Posterior cingulate gyrus (tissue), 11 donors: ENCODE measurements around the gene PRAC2.

Experiments
- DNase-seq, 10 donors: peaks; one replicate each; pipeline versions ENCODE4 v3.0.0 to v3.0.0-alpha.2; 2020 to 2021; ENCODE audit warnings: mixed read lengths in 3 of 10
- intact Hi-C: fragments of 100-400 bp; cut with DNase I; formaldehyde crosslinking; loops from one replicate; pipeline ENCODE4 v1.15.1; 2023

PRAC2 gene

DNA sequence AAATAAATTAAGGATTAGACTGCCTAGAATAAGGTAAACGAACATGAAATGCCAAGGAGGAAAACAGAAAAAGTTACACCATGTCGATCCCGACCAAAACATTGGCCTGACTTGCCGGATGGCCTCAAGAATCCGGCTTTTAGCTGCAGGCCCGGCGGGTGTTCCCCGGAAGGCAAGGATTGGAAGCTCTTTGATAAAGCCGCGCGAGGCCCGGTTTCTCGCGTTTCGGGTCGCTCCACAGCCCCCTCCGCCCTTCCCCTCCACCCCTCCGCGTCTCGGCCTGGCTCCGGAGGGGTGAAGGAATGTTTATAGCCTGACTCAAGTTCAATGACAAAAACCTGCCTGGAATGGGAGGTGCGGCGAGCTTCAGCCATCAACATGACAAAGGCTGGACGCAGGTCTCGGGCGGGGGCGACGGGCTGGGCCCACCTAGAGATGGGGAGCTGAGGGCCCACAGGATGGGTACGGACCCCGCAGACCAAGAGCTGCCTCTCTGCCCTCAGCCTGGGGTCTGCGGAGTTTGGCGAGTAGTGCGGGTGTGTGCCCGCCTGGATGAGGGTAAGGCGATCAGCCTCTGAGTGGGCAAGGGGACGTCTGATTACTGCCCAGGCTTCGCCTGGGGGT is 3.2 kb upstream of the PRAC2 start:
- peak in 2 of 10 donors; percentile 51 to 52 for DNase-seq

DNA sequence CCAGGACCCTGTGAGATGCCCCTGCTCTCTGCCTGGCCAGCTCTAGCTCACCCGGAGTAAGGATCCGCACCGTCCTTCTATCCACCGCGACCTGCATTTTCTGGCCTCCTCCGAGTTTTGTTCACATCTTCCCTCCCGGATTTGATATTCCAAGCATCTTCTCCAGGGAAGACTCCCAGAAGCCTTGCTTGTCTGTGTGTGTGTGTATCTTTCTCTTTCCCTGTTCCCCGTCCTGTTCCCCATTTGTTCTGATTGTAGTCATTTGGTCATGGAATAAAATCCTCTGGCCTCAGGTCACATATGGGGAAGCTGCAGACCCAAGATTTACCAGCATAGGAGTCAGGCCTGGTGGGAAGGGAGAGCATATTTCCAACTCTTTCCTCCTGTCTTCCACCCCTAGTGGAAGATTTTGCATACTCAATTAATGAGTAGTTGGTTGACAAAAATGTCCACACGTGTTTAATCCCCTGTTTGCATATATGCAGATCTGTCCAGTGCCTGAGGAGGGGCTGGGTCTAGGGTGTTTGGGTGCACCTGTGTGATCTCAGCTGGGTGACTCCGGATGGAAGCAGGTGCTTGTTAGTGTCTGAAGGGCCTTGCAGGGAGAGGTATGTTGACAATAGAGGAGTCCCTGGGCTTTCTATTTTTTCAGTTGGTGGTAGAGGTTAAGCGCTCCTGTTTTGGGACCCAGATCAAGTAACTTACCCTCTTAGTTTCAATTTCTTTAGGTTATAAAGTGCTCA is 2.5 kb upstream of the PRAC2 start:
- DNase-seq: peak in 1 of 10 donors; percentile 7
- intact Hi-C loops: loop anchor here (10.0 kb wide), 2 partner anchors 74 to 274 kb away; partner anchors contain the start of gene IGF2BP1

More for the DNA sequence above, 3.2 kb upstream of the PRAC2 start:
- intact Hi-C loops: loop anchor here (10.0 kb wide), 2 partner anchors 75 to 275 kb away; partner anchors contain the start of gene IGF2BP1

DNA sequence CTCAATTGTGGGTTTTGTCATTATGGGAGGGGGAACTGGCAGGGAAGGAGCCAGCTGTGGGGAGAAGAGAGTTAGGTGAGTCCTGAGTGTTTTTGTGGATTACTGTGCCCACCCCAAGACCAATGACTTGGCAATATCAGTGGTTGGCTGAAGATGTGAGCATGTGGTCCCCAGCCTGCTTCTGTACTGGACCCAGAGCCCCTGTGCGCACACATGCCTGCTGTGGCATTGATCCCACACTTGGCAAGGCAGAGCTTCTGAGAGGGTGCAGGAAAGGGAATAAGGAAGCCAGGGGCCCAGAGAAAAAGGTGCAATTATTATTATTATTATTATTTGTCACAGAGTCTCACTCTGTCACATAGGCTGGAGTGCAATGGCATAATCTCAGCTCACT is 2.0 kb upstream of the PRAC2 start:
- intact Hi-C loops: loop anchor here (10.0 kb wide), 2 partner anchors 74 to 274 kb away; partner anchors contain the start of gene IGF2BP1
- peak in 1 of 10 donors; percentile 51 for DNase-seq

- peak in 1 of 10 donors; percentile 61 for DNase-seq
- intact Hi-C loops: loop anchor here (10.0 kb wide), 2 partner anchors 72 to 272 kb away; partner anchors contain the start of gene IGF2BP1
Measured at GRCh38 chr17:48722201-48722907, 631 bp upstream of the PRAC2 start, which contains the start of gene PRAC1. TSS of gene PRAC1 (minus strand) at chr17:48722518. CDS start at chr17:48722392, 126 bp downstream.

- intact Hi-C loops: loop anchor here (10.0 kb wide), 2 partner anchors 71 to 271 kb away; partner anchors contain the start of gene IGF2BP1
- no peak for DNase-seq
Measured at GRCh38 chr17:48723423-48724250, 652 bp downstream of the PRAC2 start.

DNA sequence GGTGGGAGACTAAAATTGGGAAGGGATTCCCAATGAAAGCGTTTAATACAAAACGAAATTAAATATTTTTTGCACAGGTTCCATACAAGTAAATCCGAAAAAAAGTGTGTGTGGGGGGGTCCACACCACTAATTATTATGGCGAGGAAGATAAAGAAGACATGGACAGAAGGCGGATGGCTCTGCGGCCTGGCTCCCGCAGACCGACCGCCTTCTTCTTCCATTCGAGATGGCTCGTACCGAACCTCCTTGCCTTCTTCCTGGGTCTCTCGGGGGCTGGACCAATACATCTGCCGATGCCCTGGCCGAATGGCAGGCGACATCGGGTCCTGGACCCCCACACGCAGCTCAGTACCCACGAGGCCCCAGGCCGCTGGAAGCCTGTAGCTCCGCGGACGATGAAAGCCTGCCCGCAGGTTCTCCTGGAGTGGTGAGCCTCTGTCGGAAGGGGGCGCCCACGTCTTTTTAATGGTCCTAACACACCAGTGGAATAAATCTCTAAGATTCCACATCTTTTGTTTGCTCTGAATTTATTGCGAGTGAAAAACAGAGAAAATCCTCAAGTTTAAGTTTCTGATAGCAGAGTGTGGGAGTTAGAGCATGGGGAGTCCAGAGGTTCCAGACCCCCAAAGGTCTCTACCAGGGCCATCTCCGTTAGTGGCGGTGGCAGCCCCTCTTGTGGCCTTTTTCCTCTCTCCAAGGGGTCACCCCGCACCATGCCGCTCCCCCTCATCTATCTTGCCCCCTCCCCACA is 1.4 kb downstream of the PRAC2 start:
- intact Hi-C loops: loop anchor here (10.0 kb wide), 2 partner anchors 70 to 270 kb away; partner anchors contain the start of gene IGF2BP1
- peak; percentile 43 to 95 (median 74) for DNase-seq

DNA sequence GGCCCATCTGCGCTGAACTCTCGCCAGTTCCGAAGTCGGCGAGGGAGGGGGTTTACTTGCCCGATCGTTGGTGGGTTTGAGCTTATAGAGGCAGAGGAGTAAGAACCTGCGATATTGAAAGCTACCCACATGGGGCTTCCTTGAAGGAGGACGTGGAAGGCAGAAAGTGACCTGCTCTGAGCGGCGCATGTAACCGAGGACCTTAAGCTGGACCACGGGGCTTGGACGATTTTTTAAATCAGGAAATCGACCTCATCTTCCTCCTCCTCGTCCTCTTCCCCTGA is 2.0 kb downstream of the PRAC2 start:
- intact Hi-C loops: loop anchor here (10.0 kb wide), 2 partner anchors 70 to 270 kb away; partner anchors contain the start of gene IGF2BP1

GRCh38 chr17:48725288-48726064 is 2.5 kb downstream of the PRAC2 start:
- intact Hi-C loops: loop anchor here (10.0 kb wide), 2 partner anchors 69 to 269 kb away; partner anchors contain the start of gene IGF2BP1
- no peak for DNase-seq

More for the DNA sequence above, 2.0 kb downstream of the PRAC2 start:
- no peak for DNase-seq

DNA sequence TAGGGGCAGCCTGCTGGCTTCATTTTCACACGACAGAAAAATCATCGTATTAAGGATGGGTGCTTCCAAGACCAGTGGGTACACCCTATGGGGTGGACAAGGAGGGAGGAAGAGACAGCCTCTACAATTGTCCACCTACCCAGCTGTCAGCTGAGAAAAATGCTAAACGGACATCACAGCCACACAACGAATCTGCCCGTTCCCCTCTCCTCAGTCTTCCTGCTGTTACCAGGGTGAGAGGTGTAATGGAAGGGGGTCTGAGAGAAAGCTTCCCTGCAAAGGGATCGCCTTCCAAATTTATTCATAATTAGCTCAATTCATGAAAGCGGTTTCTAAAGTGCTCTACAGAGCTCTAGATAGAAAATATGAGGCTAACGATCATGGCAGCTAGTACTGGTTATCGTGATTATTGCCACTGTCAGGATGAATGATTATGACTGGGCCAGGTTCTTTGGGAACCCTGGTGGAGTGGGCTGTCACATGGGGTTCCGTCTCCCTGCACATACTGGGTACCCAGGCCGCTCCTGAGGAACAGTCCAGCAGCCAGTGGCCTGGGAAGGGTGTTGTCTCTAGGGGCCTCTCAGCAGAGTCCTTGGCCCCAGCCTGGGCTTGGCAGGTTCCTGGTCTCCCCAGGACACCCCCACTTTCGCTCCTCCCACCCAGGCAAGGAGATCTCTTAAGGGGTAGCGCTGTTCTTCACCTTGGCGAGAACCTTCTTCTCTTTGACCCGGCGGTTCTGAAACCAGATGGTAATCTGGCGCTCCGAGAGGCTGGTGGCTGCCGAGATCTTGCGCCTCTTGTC is 3.3 kb downstream of the PRAC2 start:
- DNase-seq: no peak
- intact Hi-C loops: loop anchor here (10.0 kb wide), 2 partner anchors 68 to 268 kb away; partner anchors contain the start of gene IGF2BP1

GRCh38 chr17:48726916-48727286 is 3.9 kb downstream of the PRAC2 start:
- no peak for DNase-seq
- intact Hi-C loops: loop anchor here (10.0 kb wide), 2 partner anchors 68 to 268 kb away; partner anchors contain the start of gene IGF2BP1

DNA sequence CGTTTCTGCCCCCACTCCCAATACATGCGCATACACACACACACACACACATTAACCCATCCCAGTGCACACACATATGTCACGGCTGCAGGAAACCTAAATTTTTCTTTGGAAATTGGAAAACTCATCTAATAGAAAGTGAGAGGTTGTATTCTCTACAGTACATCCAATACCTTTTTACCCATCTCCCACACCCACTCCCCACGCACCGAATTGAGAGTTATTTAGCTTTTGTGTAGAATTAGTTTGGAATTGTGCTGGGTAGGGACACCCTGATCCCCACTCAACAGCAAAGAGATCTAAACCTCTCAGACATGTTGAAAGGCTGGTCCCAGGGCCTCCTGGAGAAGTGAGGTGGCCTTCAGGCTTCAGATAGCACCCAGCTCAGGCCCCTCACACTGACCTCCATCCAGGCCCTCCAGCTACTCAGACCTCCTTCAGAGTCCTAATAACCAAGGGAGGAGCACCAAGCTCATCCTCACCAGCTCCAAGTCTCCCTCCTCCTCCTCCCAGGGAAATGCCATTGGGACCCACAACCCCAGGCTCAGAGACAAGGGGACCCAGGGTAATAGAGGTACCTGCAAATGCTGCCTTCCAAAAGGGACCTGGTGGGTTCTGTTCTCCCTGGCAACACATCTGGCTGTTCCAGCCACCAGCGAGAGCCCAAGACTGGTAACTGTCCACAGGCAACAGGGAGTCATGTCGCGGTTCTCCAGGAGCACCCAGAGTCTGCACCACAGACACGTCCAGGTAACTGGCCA is 4.6 kb downstream of the PRAC2 start:
- DNase-seq: no peak
- intact Hi-C loops: loop anchor here (10.0 kb wide), 2 partner anchors 67 to 267 kb away; partner anchors contain the start of gene IGF2BP1

GRCh38 chr17:48728232-48729231 is 5.5 kb downstream of the PRAC2 start, which contains the start of gene HOXB13:
TSS of gene HOXB13 (minus strand) at chr17:48728750. CDS start at chr17:48728593, 157 bp downstream.
- intact Hi-C loops: loop anchor here (10.0 kb wide), 2 partner anchors 66 to 266 kb away; partner anchors contain the start of gene IGF2BP1
- no peak for DNase-seq

DNA sequence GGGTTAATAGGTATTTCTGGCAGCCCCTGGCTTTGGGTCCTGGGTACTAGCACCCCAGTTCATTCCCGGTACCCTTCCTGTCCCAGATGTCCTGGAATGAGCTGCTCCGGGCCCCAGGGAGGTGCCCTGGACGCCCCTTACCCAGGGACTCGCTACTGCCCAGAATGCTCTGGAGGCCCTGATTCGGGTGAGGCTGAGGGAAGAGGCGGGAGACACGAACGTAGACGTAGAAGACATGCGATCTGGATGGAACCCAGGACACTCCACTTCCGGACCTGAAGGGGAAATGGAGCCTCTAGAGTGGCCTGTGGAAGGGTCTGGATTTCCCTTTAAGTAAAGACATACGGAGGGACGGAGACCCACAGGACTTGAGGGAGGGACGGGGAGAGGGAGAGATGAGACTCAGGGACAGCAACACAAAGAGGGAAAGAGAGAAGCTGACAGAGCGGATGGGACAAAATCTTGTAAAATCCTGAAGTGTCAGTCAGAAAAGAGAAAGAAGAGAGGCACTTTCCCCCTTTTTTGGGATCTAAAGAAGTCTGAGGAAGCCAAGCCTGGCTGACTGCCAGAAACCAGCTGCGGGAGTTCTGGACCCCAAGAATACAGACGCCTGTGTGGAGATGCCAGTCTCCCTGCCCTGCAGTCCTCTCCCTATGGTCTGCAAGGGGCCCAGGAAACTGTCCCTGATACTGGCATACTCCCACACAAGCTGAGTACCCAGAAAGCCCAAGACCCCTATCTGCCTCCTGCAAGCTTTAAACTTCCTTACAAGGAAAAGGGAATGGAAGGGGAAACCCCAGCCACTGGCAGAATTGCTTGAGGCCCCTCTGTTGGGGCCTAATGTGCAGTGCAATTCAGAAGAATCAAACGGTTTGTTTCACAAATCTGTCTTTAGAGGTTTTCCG is 6.6 kb downstream of the PRAC2 start:
- DNase-seq: no peak
- intact Hi-C loops: loop anchor here (10.0 kb wide), 2 partner anchors 65 to 265 kb away; partner anchors contain the start of gene IGF2BP1

DNA sequence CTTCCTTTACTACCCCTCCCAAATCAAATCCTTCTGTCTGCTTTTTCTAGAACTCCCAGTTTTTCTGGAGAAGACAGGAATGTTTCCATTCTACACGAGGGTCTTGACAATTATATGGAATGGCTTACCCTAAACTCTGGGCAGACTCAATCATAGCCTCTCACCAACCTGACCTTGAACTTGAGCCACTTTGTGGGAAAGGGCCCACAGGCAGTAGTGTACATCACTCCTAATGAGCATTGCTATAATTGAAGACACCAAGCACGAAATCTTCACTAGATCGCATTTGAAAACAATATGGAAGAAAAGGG is 7.2 kb downstream of the PRAC2 start:
- no peak for DNase-seq
- intact Hi-C loops: no loop called here
